HCT116 (cell line): Measurements from ENCODE around the gene ABHD18. TPM values are rescaled to one million over a fixed set of nuclear protein-coding genes. Genes with fewer than 3 reads are reported as not detected.

Source experiments
- ATAC-seq: fragments of 200-7000 bp; cut with Tn5 transposase; 2 replicates; pipeline ENCODE4 v1.9.1; 2020; ENCODE audit warnings: mild to moderate bottlenecking, moderate library complexity
- BruUV-seq: library from RNA; stranded (reverse); fragments of 400-500 nt; replicated peaks from 2 replicates; lab custom pipeline; 2021; lab: Mats Ljungman, UMichigan
- CTCF ChIA-PET: fragments of 300-600 bp; sonication (Branson Sonifier 250); formaldehyde crosslinking; loops from one replicate; lab custom pipeline; 2021; ENCODE audit warnings: antibody characterized with exemption; lab: Charles Lee
- POLR2A ChIA-PET: fragments of 300-600, 350-600 bp; sonication (Branson Sonifier 250); formaldehyde crosslinking; loops from one replicate; lab custom pipeline; 2021; ENCODE audit warnings: antibody characterized with exemption; lab: Charles Lee
- RAD21 ChIA-PET, 2 experiments: fragments of 300-600 bp; sonication (Branson Sonifier 250); formaldehyde crosslinking; loops; one replicate each; lab custom pipeline; 2023; ENCODE audit warnings: low total read pairs in 2 of 2; ENCODE audit not compliant: uncharacterized antibody in 2 of 2, unreplicated experiment in 2 of 2, low non-redundant PET in 1 of 2; lab: Charles Lee
- DNase-seq: peaks from one replicate; pipeline ENCODE4 v3.0.0-alpha.2; 2010; ENCODE audit warnings: low read depth, low spot score
- H2AFZ ChIP-seq: fragments of 200-600 bp; shearing (Covaris generic), sonication (generic); 2 replicates; pipeline ENCODE4 v1.6.1; 2017; ENCODE audit warnings: low read depth, mixed run types, mixed read lengths, antibody characterized with exemption, low read length; ENCODE audit not compliant: poor library complexity, severe bottlenecking
- H3K27ac ChIP-seq: 2 replicates; pipeline ENCODE4 v1.5.1; 2012; ENCODE audit warnings: low read depth, low read length
- H3K27me3 ChIP-seq: fragments of 200-600 bp; sonication (generic); 2 replicates; pipeline ENCODE4 v1.6.1; 2016; ENCODE audit warnings: mixed run types, low read length, mixed read lengths; ENCODE audit not compliant: insufficient read depth
- H3K36me3 ChIP-seq, 2 experiments: fragments of 200-500 bp in 1 of 2; fragments of 200-600 bp in 1 of 2; sonication (Bioruptor generic) in 1 of 2; sonication (generic) in 1 of 2; 2 replicates each; pipeline versions ENCODE4 v1.5.1 to v1.6.1; 2014 to 2016; ENCODE audit warnings: low read length in 2 of 2, inconsistent platforms in 1 of 2, mixed read lengths in 1 of 2, mixed run types in 1 of 2; ENCODE audit not compliant: insufficient read depth in 2 of 2, control insufficient read depth in 1 of 2
- H3K4me1 ChIP-seq, 2 experiments: fragments of 200-600 bp in 1 of 2; sonication (generic) in 1 of 2; 2 replicates each; pipeline versions ENCODE4 v1.5.1 to v1.6.1; 2012 to 2017; ENCODE audit warnings: low read length in 2 of 2, inconsistent platforms in 1 of 2, mild to moderate bottlenecking in 1 of 2, mixed read lengths in 1 of 2, mixed run types in 1 of 2, moderate library complexity in 1 of 2; ENCODE audit not compliant: insufficient read depth in 2 of 2, control insufficient read depth in 1 of 2
- H3K4me2 ChIP-seq: fragments of 200-600 bp; sonication (generic); 2 replicates; pipeline ENCODE4 v1.6.1; 2017; ENCODE audit warnings: mixed run types, low read length, mixed read lengths
- H3K4me3 ChIP-seq, 2 experiments: fragments of 200-600 bp in 1 of 2; sonication (generic) in 1 of 2; replicated peaks in 1 of 2; 2 replicates each; pipeline ENCODE4 v1.5.1; 2011 to 2016; ENCODE audit warnings: low read length in 2 of 2, control low read depth in 1 of 2, low read depth in 1 of 2, mild to moderate bottlenecking in 1 of 2, mixed read lengths in 1 of 2, mixed run types in 1 of 2
- H3K79me2 ChIP-seq: fragments of 200-600 bp; sonication (generic); 2 replicates; pipeline ENCODE4 v1.6.1; 2017; ENCODE audit warnings: mild to moderate bottlenecking, mixed run types, low read length, moderate library complexity, mixed read lengths; ENCODE audit not compliant: insufficient read depth
- H3K9ac ChIP-seq: fragments of 200-600 bp; sonication (generic); 2 replicates; pipeline ENCODE4 v1.6.1; 2016; ENCODE audit warnings: low read length, mixed read lengths
- H3K9me2 ChIP-seq: fragments of 200-600 bp; sonication (generic), shearing (Covaris generic); 2 replicates; pipeline ENCODE4 v1.6.1; 2017; ENCODE audit warnings: mixed run types, mild to moderate bottlenecking, moderate library complexity; ENCODE audit not compliant: insufficient read depth
- H3K9me3 ChIP-seq, 2 experiments: fragments of 200-500 bp in 1 of 2; fragments of 200-600 bp in 1 of 2; sonication (Bioruptor generic) in 1 of 2; sonication (generic) in 1 of 2; 2 replicates each; pipeline ENCODE4 v1.6.1; 2014 to 2017; ENCODE audit warnings: low read length in 2 of 2, mixed read lengths in 2 of 2, inconsistent platforms in 1 of 2, low read depth in 1 of 2, mild to moderate bottlenecking in 1 of 2, mixed run types in 1 of 2, moderate library complexity in 1 of 2; ENCODE audit not compliant: control insufficient read depth in 1 of 2, insufficient read depth in 1 of 2
- H4K20me1 ChIP-seq: fragments of 200-600 bp; sonication (generic), shearing (Covaris generic); 2 replicates; pipeline ENCODE4 v1.6.1; 2017; ENCODE audit warnings: mixed run types, mild to moderate bottlenecking, moderate library complexity; ENCODE audit not compliant: insufficient read depth
- ATF3 ChIP-seq: IDR thresholded peaks from 2 replicates; pipeline ENCODE4 v1.6.1; 2012
- CEBPB ChIP-seq: IDR thresholded peaks from 2 replicates; pipeline ENCODE4 v1.6.1; 2012; ENCODE audit warnings: low read depth
- CTCF ChIP-seq, 3 experiments: fragments of 200-600 bp in 1 of 3; sonication (generic) in 1 of 3; IDR thresholded peaks in 2 of 3; conservative IDR thresholded peaks in 1 of 3; 2 replicates each; pipeline ENCODE4 v1.5.1; 2012 to 2017; ENCODE audit warnings: low read depth in 2 of 3, low read length in 2 of 3, antibody characterized with exemption in 1 of 3, borderline replicate concordance in 1 of 3, control low read depth in 1 of 3, mild to moderate bottlenecking in 1 of 3, mixed read lengths in 1 of 3, mixed run types in 1 of 3, moderate library complexity in 1 of 3; ENCODE audit not compliant: insufficient read depth in 1 of 3
- EZH2phosphoT487 ChIP-seq: fragments of 200-600 bp; IDR thresholded peaks from 2 replicates; pipeline ENCODE4 v1.6.1; 2018; ENCODE audit warnings: antibody characterized with exemption, borderline replicate concordance
- POLR2A ChIP-seq: IDR thresholded peaks from 2 replicates; pipeline ENCODE4 v1.7.0; 2011; ENCODE audit warnings: borderline replicate concordance; ENCODE audit not compliant: insufficient read depth, insufficient read length; ENCODE audit errors: extremely low read depth
- YY1 ChIP-seq: IDR thresholded peaks from 2 replicates; pipeline ENCODE4 v1.6.1; 2011; ENCODE audit warnings: low read length, low read depth, moderate library complexity, mild to moderate bottlenecking; ENCODE audit not compliant: insufficient replicate concordance; ENCODE audit errors: extremely low read depth
- intact Hi-C: fragments of 100-400 bp; cut with micrococcal nuclease; formaldehyde crosslinking; loops from 2 replicates; pipeline ENCODE4 v1.10.0; 2022
- total RNA-seq: library from RNA; stranded (reverse); gene quantifications from one replicate; pipeline ENCODE4 v1.2.1, GENCODE V29; 2021; ENCODE audit not compliant: unreplicated experiment
- TF ChIP-seq, protein P1 (sequence below): IDR thresholded peaks from 2 replicates; pipeline ENCODE4 v1.6.1; 2011; ENCODE audit warnings: mild to moderate bottlenecking, low read length, moderate library complexity; ENCODE audit not compliant: insufficient replicate concordance; ENCODE audit errors: extremely low read depth
- TF ChIP-seq, protein P2 (sequence below): IDR thresholded peaks from 2 replicates; pipeline ENCODE4 v1.6.1; 2012

ABHD18 gene
- total RNA-seq, 1 experiment from 2014 or later = 9.7 TPM

DNA sequence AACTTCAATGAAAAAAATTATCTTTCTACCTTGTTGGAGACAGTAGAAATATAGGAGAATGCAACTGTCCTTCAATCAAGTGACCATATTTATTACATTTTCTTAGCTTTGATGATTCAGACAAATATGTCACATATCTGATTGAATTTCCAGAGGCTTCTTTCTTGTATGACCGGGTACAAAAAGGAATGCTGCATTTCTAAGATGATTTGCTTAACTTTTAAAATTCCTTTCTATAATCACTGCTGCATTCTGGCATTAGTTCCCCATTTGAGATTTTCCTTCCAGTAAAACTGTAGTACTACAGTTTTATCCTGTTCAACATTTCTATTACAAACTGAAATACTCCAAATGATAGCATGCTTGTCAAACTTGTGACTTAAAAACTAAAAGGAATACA, 5.4 kb upstream of the ABHD18 start:
- intact Hi-C loops = no loop called here
- H3K36me3 ChIP-seq = peaks cover 0 to 5% of the 10 kb centered on the region in 2 experiments; a peak in 2 of 4 replicates
- no peak overlapping the region for H3K4me2 ChIP-seq
- H3K4me3 ChIP-seq = no peak overlapping the region
- RAD21 ChIA-PET = no interaction called here
- BruUV-seq = no TSS peak
- POLR2A ChIA-PET = no interaction called here
- H4K20me1 ChIP-seq = no peaks in the 10 kb centered on the region
- no peaks in the 10 kb centered on the region for H3K9me2 ChIP-seq
- DNase-seq (no peak), ATAC-seq (no peak)
- H2AFZ ChIP-seq = no peak overlapping the region
- H3K9me3 ChIP-seq = no peaks in the 10 kb centered on the region
- H3K79me2 ChIP-seq = peaks cover 48% of the 10 kb centered on the region
- TF ChIP-seq CEBPB = no peak
- no peak for TF ChIP-seq CTCF (IDR thresholded peaks at IDR 0.05 in 2 of 3, conservative IDR thresholded peaks at IDR 0.05 in 1 of 3; ENCODE audit: borderline replicate concordance in 1 of 3, insufficient read depth in 1 of 3, low read depth in 2 of 3, low read length in 2 of 3)
- TF ChIP-seq, protein P1, sequence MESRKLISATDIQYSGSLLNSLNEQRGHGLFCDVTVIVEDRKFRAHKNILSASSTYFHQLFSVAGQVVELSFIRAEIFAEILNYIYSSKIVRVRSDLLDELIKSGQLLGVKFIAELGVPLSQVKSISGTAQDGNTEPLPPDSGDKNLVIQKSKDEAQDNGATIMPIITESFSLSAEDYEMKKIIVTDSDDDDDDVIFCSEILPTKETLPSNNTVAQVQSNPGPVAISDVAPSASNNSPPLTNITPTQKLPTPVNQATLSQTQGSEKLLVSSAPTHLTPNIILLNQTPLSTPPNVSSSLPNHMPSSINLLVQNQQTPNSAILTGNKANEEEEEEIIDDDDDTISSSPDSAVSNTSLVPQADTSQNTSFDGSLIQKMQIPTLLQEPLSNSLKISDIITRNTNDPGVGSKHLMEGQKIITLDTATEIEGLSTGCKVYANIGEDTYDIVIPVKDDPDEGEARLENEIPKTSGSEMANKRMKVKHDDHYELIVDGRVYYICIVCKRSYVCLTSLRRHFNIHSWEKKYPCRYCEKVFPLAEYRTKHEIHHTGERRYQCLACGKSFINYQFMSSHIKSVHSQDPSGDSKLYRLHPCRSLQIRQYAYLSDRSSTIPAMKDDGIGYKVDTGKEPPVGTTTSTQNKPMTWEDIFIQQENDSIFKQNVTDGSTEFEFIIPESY = no peak
- TF ChIP-seq ATF3 = no peak
- TF ChIP-seq, protein P2, sequence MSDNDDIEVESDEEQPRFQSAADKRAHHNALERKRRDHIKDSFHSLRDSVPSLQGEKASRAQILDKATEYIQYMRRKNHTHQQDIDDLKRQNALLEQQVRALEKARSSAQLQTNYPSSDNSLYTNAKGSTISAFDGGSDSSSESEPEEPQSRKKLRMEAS = no peak
- no peak for TF ChIP-seq EZH2phosphoT487
- TF ChIP-seq POLR2A = no peak
- TF ChIP-seq YY1 = no peak
- TF ChIP-seq, all 23 proteins: peak for 0
- CTCF ChIA-PET = no interaction called here
- Histone ChIP-seq H3K9ac (no peak overlapping the region), H3K27me3 (no peaks in the 10 kb centered on the region), H3K27ac (no peak overlapping the region), H3K4me1 (peaks cover 0 to 4% of the 10 kb centered on the region in 2 experiments; a peak in 1 of 4 replicates)
